NCI-H1417 (cell line): ENCODE measurements around the gene GRM8.

Source experiments
- DNase-seq, 3 experiments: peaks; one replicate each; lab custom pipeline; 2025; lab: John Stamatoyannopoulos, UW

GRM8 gene

GRCh38 chr7:126442908-126443307 lies 809.8 kb downstream of the GRM8 start:
- no peak for DNase-seq

GRCh38 chr7:126441745-126442144 lies 811.0 kb downstream of the GRM8 start:
- DNase-seq: no peak

DNA sequence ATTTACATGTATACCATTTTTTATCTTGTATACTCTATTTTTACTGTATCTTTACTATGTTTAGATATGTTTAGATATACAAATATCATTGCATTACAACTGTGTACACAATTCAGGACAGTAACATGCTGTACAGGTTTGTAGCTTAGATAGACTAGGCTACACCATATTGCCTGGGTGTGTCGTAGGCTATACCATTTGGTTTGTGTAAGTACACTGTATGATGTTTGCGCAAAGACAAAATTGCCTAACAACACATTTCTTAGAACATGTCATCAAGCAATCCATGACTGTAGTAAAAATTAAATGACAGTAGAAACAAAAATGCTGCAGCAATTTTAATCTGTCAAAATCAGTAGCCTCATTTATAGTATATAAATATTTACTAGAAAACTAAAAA lies 812.2 kb downstream of the GRM8 start:
- DNase-seq: no peak

GRCh38 chr7:126436213-126436868 lies 816.4 kb downstream of the GRM8 start:
- DNase-seq: no peak

- DNase-seq: no peak
These were observed 826.1 kb downstream of the GRM8 start for GRCh38 chr7:126426652-126427051.

GRCh38 chr7:126424985-126425384 lies 827.8 kb downstream of the GRM8 start:
- no peak for DNase-seq

DNA sequence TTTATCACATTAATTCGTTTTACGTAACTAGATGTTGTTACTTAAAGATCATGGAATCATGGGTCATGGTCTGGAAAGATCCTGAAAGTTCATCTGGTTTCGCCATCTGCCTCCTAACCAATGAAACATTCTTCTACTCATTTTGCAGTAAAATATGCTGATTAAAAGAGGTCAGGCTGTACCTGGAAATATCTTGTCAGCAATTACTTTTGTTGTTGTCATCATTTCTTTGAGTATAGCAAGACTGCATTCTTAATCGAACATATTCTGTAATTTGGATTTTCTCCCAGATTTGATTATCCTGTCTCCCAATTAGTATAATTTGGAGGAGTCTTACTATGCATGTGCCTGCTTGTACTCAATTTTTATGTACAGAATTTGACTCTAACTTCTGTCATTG lies 833.7 kb downstream of the GRM8 start:
- DNase-seq: no peak

- no peak for DNase-seq
These were observed 840.8 kb downstream of the GRM8 start for GRCh38 chr7:126411821-126412383.

GRCh38 chr7:126411032-126411820 lies 841.5 kb downstream of the GRM8 start:
- DNase-seq: no peak

GRCh38 chr7:126403040-126403439 lies 849.7 kb downstream of the GRM8 start:
- DNase-seq: no peak

DNA sequence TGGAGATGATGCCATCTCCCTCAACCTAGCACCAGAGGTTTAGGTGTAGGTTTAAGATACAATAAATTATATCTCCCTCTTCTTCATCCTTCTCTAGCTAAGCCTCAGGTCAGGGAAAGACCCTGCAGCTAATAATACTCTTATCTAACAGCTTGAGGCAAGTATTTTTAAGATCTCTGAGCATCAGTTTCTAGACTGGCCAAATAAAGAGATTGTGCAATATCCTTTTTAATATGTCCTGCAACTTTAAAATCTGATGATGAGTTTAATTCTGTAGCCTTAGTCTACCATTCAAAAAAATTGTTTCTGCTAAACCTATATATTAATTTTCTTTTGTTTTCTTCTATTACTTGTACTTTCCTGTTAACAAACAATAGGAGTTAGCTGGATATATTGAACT lies 850.8 kb downstream of the GRM8 start:
- DNase-seq: no peak

DNA sequence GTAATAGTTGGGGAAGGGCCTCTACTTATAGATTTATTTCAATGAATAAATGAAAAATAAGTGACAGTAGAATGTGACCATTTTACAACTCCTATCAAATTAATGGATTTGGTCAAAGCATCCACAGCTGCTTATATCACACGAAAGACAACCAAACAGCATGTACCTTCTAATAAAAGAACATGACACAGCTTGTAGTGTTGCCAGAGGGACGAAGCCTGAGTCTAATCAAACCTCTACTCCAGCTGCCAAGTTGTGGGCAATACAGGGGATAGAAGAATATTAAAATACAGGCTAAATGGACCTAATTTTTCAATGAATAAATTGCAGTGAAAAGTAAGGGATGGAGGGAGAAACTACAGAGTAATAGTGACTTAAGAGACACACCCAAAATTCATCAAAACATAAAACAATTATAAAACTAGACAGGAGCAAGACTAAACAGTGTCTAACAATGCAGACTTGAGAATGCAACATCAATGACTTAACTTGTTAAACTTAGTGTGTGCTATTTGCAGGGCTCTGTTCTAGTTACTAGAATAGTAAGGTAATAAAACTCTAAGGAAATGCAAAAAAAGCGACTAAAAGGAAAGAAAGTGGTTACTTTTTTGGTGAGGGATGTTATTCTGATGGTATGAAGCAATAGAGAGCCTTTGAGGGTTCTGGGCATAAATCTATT lies 853.8 kb downstream of the GRM8 start:
- no peak for DNase-seq

GRCh38 chr7:126398285-126398684 lies 854.5 kb downstream of the GRM8 start:
- no peak for DNase-seq

DNA sequence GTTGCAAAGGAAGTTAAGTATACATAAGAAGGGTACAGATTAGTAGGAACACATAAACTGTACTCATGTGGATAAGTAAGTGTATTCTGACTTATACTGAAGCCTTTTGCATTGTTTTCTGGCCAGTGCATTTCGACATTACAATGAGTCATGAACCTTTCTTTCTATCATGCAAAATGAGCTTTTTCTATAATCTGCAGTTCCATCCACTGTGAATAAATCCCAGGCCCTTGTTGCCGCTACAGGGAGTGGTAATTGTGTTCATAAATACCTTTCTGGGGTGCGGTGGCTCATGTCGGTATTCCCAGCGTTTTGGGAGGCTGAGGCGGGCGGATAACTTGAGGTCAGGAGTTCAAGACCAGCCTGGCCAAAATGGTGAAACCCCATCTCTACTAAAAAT lies 858.3 kb downstream of the GRM8 start:
- no peak for DNase-seq
